HepG2 (cell line): ENCODE results near the gene INSIG2. TPM values are rescaled to one million over a fixed set of nuclear protein-coding genes. Genes with fewer than 3 reads are reported as not detected.

Experiments
- ATAC-seq: fragments of 200-7000 bp; cut with Tn5 transposase; 3 replicates; pipeline ENCODE4 v1.9.1; 2020; ENCODE audit warnings: mild to moderate bottlenecking, moderate library complexity
- BruUV-seq: library from RNA; stranded (reverse); fragments of 400-500 nt; replicated peaks from 2 replicates; lab custom pipeline; 2021; lab: Mats Ljungman, UMichigan
- CTCF ChIA-PET: fragments of 300-600 bp; formaldehyde crosslinking; extraction: SDS; loops from one replicate; lab custom pipeline; 2021; ENCODE audit warnings: low total read pairs, inconsistent platforms, low intra/inter-chr PET ratio; lab: Yijun Ruan, JAX
- POLR2A ChIA-PET: fragments of 350-600 bp; sonication (Branson Sonifier 250); formaldehyde crosslinking; loops from one replicate; lab custom pipeline; 2020; ENCODE audit warnings: antibody characterized with exemption, inconsistent platforms; lab: Yijun Ruan, JAX
- DNase-seq: peaks from one replicate; pipeline ENCODE4 v3.0.0-alpha.2; 2015; ENCODE audit warnings: low spot score
- FAIRE-seq: peaks from 3 replicates; lab custom pipeline; 2011; peaks lifted over from hg19 to GRCh38; lab: Jason Lieb, UNC
- H2AFZ ChIP-seq: one replicate; pipeline ENCODE4 v1.6.1; 2011; ENCODE audit warnings: low read length, inconsistent platforms
- H3K27ac ChIP-seq: fragments of 300-600 bp; 3 replicates; pipeline ENCODE4 v1.8.0; 2011; ENCODE audit warnings: mixed run types, mild to moderate bottlenecking, mixed read lengths, low read length, inconsistent platforms; ENCODE audit not compliant: insufficient read depth; ENCODE audit errors: extremely low read length
- H3K27me3 ChIP-seq, 2 experiments: fragments of 200-600 bp in 1 of 2; 2 replicates in 1 of 2; 3 replicates in 1 of 2; pipeline versions ENCODE4 v1.6.0 to v1.8.0; 2011; ENCODE audit warnings: low read length in 2 of 2, mild to moderate bottlenecking in 2 of 2, moderate library complexity in 2 of 2, inconsistent platforms in 1 of 2; ENCODE audit not compliant: insufficient read depth in 2 of 2, control insufficient read depth in 1 of 2
- H3K36me3 ChIP-seq, 2 experiments: fragments of 200-600 bp in 1 of 2; replicated peaks in 1 of 2; 2 replicates in 1 of 2; 3 replicates in 1 of 2; pipeline versions ENCODE4 v1.5.1 to v1.8.0; 2011; ENCODE audit warnings: low read length in 2 of 2, inconsistent platforms in 1 of 2; ENCODE audit not compliant: insufficient read depth in 2 of 2, control insufficient read depth in 1 of 2
- H3K4me1 ChIP-seq: 2 replicates; pipeline ENCODE4 v1.5.1; 2012; ENCODE audit warnings: low read length, inconsistent platforms; ENCODE audit not compliant: insufficient read depth
- H3K4me2 ChIP-seq: 2 replicates; pipeline ENCODE4 v1.6.0; 2011; ENCODE audit warnings: low read depth, low read length, inconsistent platforms
- H3K4me3 ChIP-seq, 3 experiments: fragments of 200-600 bp in 1 of 3; sonication (generic), shearing (Covaris generic) in 1 of 3; replicated peaks in 1 of 3; 2 replicates each; pipeline ENCODE4 v1.5.1; 2011 to 2016; ENCODE audit warnings: low read length in 3 of 3, inconsistent platforms in 2 of 3, low read depth in 2 of 3, mild to moderate bottlenecking in 2 of 3, control low read depth in 1 of 3, mixed read lengths in 1 of 3; ENCODE audit not compliant: insufficient read depth in 1 of 3
- H3K79me2 ChIP-seq: one replicate; pipeline ENCODE4 v1.6.1; 2011; ENCODE audit warnings: low read length, inconsistent platforms; ENCODE audit not compliant: insufficient read depth
- H3K9ac ChIP-seq: 2 replicates; pipeline ENCODE4 v1.6.0; 2011; ENCODE audit warnings: mild to moderate bottlenecking, low read depth, low read length, inconsistent platforms; ENCODE audit not compliant: insufficient read depth
- H3K9me3 ChIP-seq: 2 replicates; pipeline ENCODE4 v1.5.1; 2012; ENCODE audit warnings: mild to moderate bottlenecking, low read length
- H4K20me1 ChIP-seq: 2 replicates; pipeline ENCODE4 v1.6.0; 2011; ENCODE audit warnings: inconsistent platforms, mild to moderate bottlenecking, low read length, moderate library complexity; ENCODE audit not compliant: insufficient read depth
- AGO2 ChIP-seq: fragments of 200-400 bp; formaldehyde crosslinking; optimal IDR thresholded peaks from 2 replicates; pipeline ENCODE3; 2017; ENCODE audit warnings: mild to moderate bottlenecking, low read depth, low read length, moderate library complexity
- BCL6 ChIP-seq: IDR thresholded peaks from 2 replicates; pipeline ENCODE4 v1.6.1; 2016; ENCODE audit warnings: missing genetic modification reagents, missing compliant biosample characterization
- CREM ChIP-seq, 2 experiments: sonication (generic) in 1 of 2; formaldehyde crosslinking in 1 of 2; IDR thresholded peaks; 2 replicates each; pipeline versions ENCODE4 v1.4.0 to v1.6.1; 2016 to 2020; ENCODE audit warnings: antibody characterized with exemption in 1 of 2, mild to moderate bottlenecking in 1 of 2, missing genetic modification reagents in 1 of 2
- GABPB1 ChIP-seq: IDR thresholded peaks from 2 replicates; pipeline ENCODE4 v1.6.1; 2016; ENCODE audit warnings: mild to moderate bottlenecking, missing genetic modification reagents, moderate library complexity, missing compliant biosample characterization
- JDP2 ChIP-seq: sonication (generic); formaldehyde crosslinking; IDR thresholded peaks from 2 replicates; pipeline ENCODE4 v1.8.1; 2022; ENCODE audit warnings: missing genetic modification reagents, borderline replicate concordance
- NFE2 ChIP-seq: sonication (generic); formaldehyde crosslinking; IDR thresholded peaks from 2 replicates; pipeline ENCODE4 v1.4.0; 2020; ENCODE audit warnings: missing genetic modification reagents
- NR2F6 ChIP-seq, 2 experiments: IDR thresholded peaks; 2 replicates each; pipeline ENCODE4 v1.6.1; 2016; ENCODE audit warnings: antibody characterized with exemption in 1 of 2, mild to moderate bottlenecking in 1 of 2
- PHF5A ChIP-seq: IDR thresholded peaks from one replicate; pipeline ENCODE4 v1.6.1; 2018; ENCODE audit warnings: low read depth, missing genetic modification reagents; ENCODE audit not compliant: unreplicated experiment
- PITX1 ChIP-seq: sonication (generic); formaldehyde crosslinking; IDR thresholded peaks from 2 replicates; pipeline ENCODE4 v1.5.1; 2020; ENCODE audit warnings: mild to moderate bottlenecking, missing genetic modification reagents
- POLR2A ChIP-seq, 2 experiments: IDR thresholded peaks; 2 replicates each; pipeline ENCODE4 v1.6.1; 2011; ENCODE audit warnings: low read depth in 2 of 2, low read length in 2 of 2, mild to moderate bottlenecking in 1 of 2, moderate library complexity in 1 of 2; ENCODE audit not compliant: insufficient read depth in 1 of 2
- SKI ChIP-seq: fragments of 450-650 bp; IDR thresholded peaks from one replicate; pipeline ENCODE4 v1.6.1; 2018; ENCODE audit warnings: mild to moderate bottlenecking; ENCODE audit not compliant: partially characterized antibody
- ZFP37 ChIP-seq: sonication (generic); formaldehyde crosslinking; IDR thresholded peaks from 2 replicates; pipeline ENCODE4 v1.4.0; 2020; ENCODE audit warnings: missing genetic modification reagents, borderline replicate concordance
- ZNF225 ChIP-seq: sonication (generic); formaldehyde crosslinking; IDR thresholded peaks from 2 replicates; pipeline ENCODE4 v1.4.0; 2020; ENCODE audit warnings: mild to moderate bottlenecking, missing genetic modification reagents
- ZNF232 ChIP-seq: sonication (generic); formaldehyde crosslinking; IDR thresholded peaks from 2 replicates; pipeline ENCODE4 v1.4.0; 2020; ENCODE audit warnings: missing genetic modification reagents, borderline replicate concordance
- ZNF605 ChIP-seq: sonication (generic); formaldehyde crosslinking; IDR thresholded peaks from 2 replicates; pipeline ENCODE4 v1.8.0; 2022; ENCODE audit warnings: mild to moderate bottlenecking, missing genetic modification reagents
- WGBS: methylation state at CpG from one replicate; pipeline ENCODE4 v1.1.6; 2017; ENCODE audit warnings: low lambda C conversion rate; 5-methylcytosine and 5-hydroxymethylcytosine counted together
- in situ Hi-C: cut with HindIII; loops from 2 replicates; pipeline ENCODE4 v1.10.0; 2017; ENCODE audit warnings: low pct_unique_long_range_greater_than_20kb; ENCODE audit not compliant: extremely low pct_ligation_motif_present
- intact Hi-C: fragments of 100-400 bp; cut with micrococcal nuclease; formaldehyde crosslinking; loops from one replicate; pipeline ENCODE4 v1.10.0; 2022; ENCODE audit not compliant: unreplicated experiment
- polyA plus RNA-seq, 8 experiments: library from polyadenylated mRNA; depleted of rRNA in 3 of 8; stranded (reverse) in 7 of 8; unstranded in 1 of 8; fragments of >200 nt; fragmentation: Illumina TruSeq in 4 of 8; extraction: Trizol in 4 of 8; gene quantifications; 2 replicates each; pipeline versions ENCODE4 v1.2.1 to v1.2.3, GENCODE V29; 2011 to 2016; ENCODE audit warnings: low read depth in 4 of 8, missing spikeins in 1 of 8, mixed read lengths in 1 of 8; ENCODE audit not compliant: insufficient read depth in 1 of 8
- total RNA-seq, 5 experiments: library from RNA; depleted of rRNA; stranded (reverse); fragments of >200 nt; fragmentation: Illumina TruSeq; extraction: Trizol; gene quantifications; 2 replicates each; pipeline ENCODE4 v1.2.3, GENCODE V29; 2016; ENCODE audit warnings: low read depth in 1 of 5
- TF ChIP-seq, protein P1 (sequence below): sonication (generic); formaldehyde crosslinking; IDR thresholded peaks from 2 replicates; pipeline ENCODE4 v1.8.1; 2023; ENCODE audit warnings: mild to moderate bottlenecking, inconsistent platforms, moderate library complexity, missing genetic modification reagents, borderline replicate concordance
- TF ChIP-seq, protein P2 (sequence below): sonication (generic); formaldehyde crosslinking; IDR thresholded peaks from 2 replicates; pipeline ENCODE4 v1.4.0; 2020; ENCODE audit warnings: missing genetic modification reagents, low read depth, mild to moderate bottlenecking, borderline replicate concordance
- TF ChIP-seq, protein P3 (sequence below), 2 experiments: sonication (generic) in 1 of 2; formaldehyde crosslinking in 1 of 2; IDR thresholded peaks; 2 replicates each; pipeline versions ENCODE4 v1.6.1 to v1.9.0; 2014 to 2022; ENCODE audit warnings: antibody characterized with exemption in 1 of 2, borderline replicate concordance in 1 of 2, inconsistent platforms in 1 of 2, low read depth in 1 of 2, missing genetic modification reagents in 1 of 2

Gene INSIG2
- total and polyA plus RNA-seq, 2 of the 13 experiments (the other 11 are each of a cell fraction or from before 2014, with no cell fraction given), result 73.5 to 481 TPM

DNA sequence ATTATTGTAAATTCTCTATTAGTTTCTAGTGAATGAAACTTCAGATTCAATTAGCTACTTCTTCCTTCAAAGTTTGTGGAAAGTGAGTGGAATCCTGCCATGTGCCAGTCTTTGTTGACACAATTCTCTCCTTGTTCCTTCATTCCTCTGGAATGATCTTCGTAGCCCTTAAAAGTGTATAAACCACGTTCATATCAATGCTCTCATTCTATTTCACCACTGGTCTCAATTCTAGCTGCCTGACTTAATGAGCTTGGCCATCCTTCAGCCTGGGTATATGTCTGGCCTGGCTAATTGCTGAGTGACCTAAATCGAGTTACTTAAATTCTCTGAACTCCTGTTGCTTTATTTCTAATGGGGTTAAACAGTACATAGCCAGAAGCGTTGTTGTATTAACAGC, 43.5 kb downstream of the INSIG2 start:
- no peaks in the 10 kb centered on the region; a peak in 1 of 5 replicates for H3K36me3 ChIP-seq
- no peaks in the 10 kb centered on the region for H3K9me3 ChIP-seq
- peaks cover 18% of the 10 kb centered on the region for H3K4me1 ChIP-seq
- H3K27ac ChIP-seq, result no peak overlapping the region
- no peak overlapping the region for H3K4me2 ChIP-seq
- no peak for ATAC-seq
- no peaks in the 10 kb centered on the region for H3K79me2 ChIP-seq
- H3K27me3 ChIP-seq, result no peaks in the 10 kb centered on the region; a peak in 1 of 5 replicates
- DNase-seq, result no peak
- 42% methylated on average over 4 of the region's 4 CpGs for WGBS
- H4K20me1 ChIP-seq, result no peaks in the 10 kb centered on the region
- no peak for FAIRE-seq
- ChIA-PET CTCF (no interaction called here), POLR2A (no interaction called here)
- BruUV-seq, result no TSS peak
- in situ Hi-C loops (no loop called here), intact Hi-C loops (no loop called here)
- H3K4me3 ChIP-seq, result no peak overlapping the region
- H2AFZ ChIP-seq, result no peak overlapping the region
- no peak overlapping the region for H3K9ac ChIP-seq
- TF ChIP-seq ZFP37 (no peak), AGO2 (no peak), ZNF605 (CRISPR knock-in tag) (no peak), PITX1 (CRISPR knock-in tag) (no peak), SKI (no peak), PHF5A (CRISPR knock-in tag) (no peak), JDP2 (CRISPR knock-in tag) (no peak), BCL6 (CRISPR knock-in tag) (no peak), CREM (IDR thresholded peaks at IDR 0.05) (no peak), CREM (CRISPR knock-in tag; IDR thresholded peaks at IDR 0.05) (no peak), GABPB1 (no peak), NR2F6 (IDR thresholded peaks at IDR 0.05) (no peak), NR2F6 (CRISPR knock-in tag; IDR thresholded peaks at IDR 0.05) (no peak), ZNF225 (CRISPR knock-in tag) (no peak), NFE2 (CRISPR knock-in tag) (no peak), ZNF232 (no peak), POLR2A (IDR thresholded peaks at IDR 0.05; ENCODE audit: insufficient read depth in 1 of 2, low read depth in 2 of 2, low read length in 2 of 2) (no peak)
- TF ChIP-seq, protein P1, sequence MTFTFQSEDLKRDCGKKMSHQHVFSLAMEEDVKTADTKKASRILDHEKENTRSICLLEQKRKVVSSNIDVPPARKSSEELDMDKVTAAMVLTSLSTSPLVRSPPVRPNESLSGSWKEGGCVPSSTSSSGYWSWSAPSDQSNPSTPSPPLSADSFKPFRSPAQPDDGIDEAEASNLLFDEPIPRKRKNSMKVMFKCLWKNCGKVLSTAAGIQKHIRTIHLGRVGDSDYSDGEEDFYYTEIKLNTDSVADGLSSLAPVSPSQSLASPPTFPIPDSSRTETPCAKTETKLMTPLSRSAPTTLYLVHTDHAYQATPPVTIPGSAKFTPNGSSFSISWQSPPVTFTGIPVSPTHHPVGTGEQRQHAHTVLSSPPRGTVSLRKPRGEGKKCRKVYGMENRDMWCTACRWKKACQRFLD, result no peak
- TF ChIP-seq, protein P2, sequence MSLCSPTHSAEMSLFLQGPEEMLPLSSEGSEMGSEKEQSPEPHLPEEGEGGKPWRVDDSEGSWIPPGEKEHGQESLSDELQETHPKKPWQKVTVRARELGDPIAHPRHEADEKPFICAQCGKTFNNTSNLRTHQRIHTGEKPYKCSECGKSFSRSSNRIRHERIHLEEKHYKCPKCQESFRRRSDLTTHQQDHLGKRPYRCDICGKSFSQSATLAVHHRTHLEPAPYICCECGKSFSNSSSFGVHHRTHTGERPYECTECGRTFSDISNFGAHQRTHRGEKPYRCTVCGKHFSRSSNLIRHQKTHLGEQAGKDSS (CRISPR knock-in tag), result no peak
- TF ChIP-seq, protein P3, sequence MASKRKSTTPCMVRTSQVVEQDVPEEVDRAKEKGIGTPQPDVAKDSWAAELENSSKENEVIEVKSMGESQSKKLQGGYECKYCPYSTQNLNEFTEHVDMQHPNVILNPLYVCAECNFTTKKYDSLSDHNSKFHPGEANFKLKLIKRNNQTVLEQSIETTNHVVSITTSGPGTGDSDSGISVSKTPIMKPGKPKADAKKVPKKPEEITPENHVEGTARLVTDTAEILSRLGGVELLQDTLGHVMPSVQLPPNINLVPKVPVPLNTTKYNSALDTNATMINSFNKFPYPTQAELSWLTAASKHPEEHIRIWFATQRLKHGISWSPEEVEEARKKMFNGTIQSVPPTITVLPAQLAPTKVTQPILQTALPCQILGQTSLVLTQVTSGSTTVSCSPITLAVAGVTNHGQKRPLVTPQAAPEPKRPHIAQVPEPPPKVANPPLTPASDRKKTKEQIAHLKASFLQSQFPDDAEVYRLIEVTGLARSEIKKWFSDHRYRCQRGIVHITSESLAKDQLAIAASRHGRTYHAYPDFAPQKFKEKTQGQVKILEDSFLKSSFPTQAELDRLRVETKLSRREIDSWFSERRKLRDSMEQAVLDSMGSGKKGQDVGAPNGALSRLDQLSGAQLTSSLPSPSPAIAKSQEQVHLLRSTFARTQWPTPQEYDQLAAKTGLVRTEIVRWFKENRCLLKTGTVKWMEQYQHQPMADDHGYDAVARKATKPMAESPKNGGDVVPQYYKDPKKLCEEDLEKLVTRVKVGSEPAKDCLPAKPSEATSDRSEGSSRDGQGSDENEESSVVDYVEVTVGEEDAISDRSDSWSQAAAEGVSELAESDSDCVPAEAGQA (IDR thresholded peaks at IDR 0.05; ENCODE audit: low read depth), result no peak
- TF ChIP-seq, protein P3 (CRISPR knock-in tag; IDR thresholded peaks at IDR 0.05; ENCODE audit: borderline replicate concordance), result no peak
